Transverse colon (tissue), 4 donors: ENCODE data around the gene RMI1.
A peak's percentile ranks its signal among the peaks of the same experiment; 100 is the strongest.

Source experiments
- CTCF ChIP-seq, 5 experiments: fragments of 200-600 bp in 3 of 5; fragments of 450-650 bp in 2 of 5; sonication (generic) in 3 of 5; IDR thresholded peaks; 1 replicate in 2 of 5; 2 replicates in 3 of 5; pipeline ENCODE4 v1.5.1; 2016 to 2017; ENCODE audit warnings: antibody characterized with exemption in 5 of 5, inconsistent platforms in 3 of 5, mild to moderate bottlenecking in 2 of 5, moderate library complexity in 1 of 5
- POLR2AphosphoS5 ChIP-seq, 3 donors: sonication (generic); formaldehyde crosslinking; IDR thresholded peaks; one replicate each; pipeline ENCODE4 v1.6.1; 2016; ENCODE audit warnings: antibody characterized with exemption in 3 of 3

DNA sequence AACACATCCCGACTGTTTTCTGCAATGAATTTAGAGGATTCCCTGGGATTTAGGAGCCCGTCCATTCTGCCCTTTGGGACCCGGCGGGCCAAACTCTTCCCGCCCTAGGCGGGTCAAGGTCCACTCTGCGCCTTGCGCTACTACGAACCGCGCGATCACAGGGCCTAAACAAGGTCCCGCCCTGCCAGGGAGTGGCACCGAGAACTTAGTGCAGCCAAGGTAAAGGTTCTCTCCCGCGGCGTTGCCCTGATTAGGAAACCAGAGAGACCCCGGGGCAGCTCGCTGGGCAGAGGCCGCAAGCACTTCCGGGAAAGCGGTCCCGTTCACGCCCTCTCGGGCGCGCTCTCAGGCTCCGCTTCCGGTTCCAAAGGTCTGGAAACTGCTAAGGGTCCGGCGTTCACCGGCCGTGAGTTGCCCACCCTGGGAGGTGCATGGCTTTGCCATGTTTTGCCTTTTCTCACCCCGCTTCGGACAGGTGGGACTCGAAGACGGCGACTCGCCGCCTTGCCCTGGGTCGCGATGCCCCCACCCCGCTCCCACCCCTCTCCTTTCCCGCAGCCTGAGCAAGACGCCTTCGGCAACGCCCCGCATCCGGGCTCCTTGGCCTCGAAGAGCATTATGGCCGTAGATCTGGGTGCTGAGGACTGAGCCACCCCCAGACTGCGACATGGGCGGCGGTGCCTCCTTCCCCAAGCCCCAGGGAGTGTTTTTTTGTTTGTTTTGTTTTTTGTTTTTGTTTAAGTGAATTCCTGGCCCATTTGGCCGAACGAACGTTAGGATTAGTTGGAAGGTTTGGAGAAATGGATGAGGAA, 24.0 kb upstream of the RMI1 start:
- TF ChIP-seq CTCF (IDR thresholded peaks at IDR 0.05): no peak
- peak; percentile 21 to 80 (median 67) for TF ChIP-seq POLR2AphosphoS5 (IDR thresholded peaks at IDR 0.05)
